HepG2 (cell line): ENCODE data around the gene DBN1. TPM values are rescaled to one million over a fixed set of nuclear protein-coding genes. Genes with fewer than 3 reads are reported as not detected.

ENCODE experiments used
- ATAC-seq: fragments of 200-7000 bp; cut with Tn5 transposase; 3 replicates; pipeline ENCODE4 v1.9.1; 2020; ENCODE audit warnings: mild to moderate bottlenecking, moderate library complexity
- BruUV-seq: library from RNA; stranded (reverse); fragments of 400-500 nt; replicated peaks from 2 replicates; lab custom pipeline; 2021; lab: Mats Ljungman, UMichigan
- CTCF ChIA-PET: fragments of 300-600 bp; formaldehyde crosslinking; extraction: SDS; loops from one replicate; lab custom pipeline; 2021; ENCODE audit warnings: low total read pairs, inconsistent platforms, low intra/inter-chr PET ratio; lab: Yijun Ruan, JAX
- POLR2A ChIA-PET: fragments of 350-600 bp; sonication (Branson Sonifier 250); formaldehyde crosslinking; loops from one replicate; lab custom pipeline; 2020; ENCODE audit warnings: antibody characterized with exemption, inconsistent platforms; lab: Yijun Ruan, JAX
- DNase-seq: peaks from one replicate; pipeline ENCODE4 v3.0.0-alpha.2; 2015; ENCODE audit warnings: low spot score
- FAIRE-seq: peaks from 3 replicates; lab custom pipeline; 2011; peaks lifted over from hg19 to GRCh38; lab: Jason Lieb, UNC
- H2AFZ ChIP-seq: one replicate; pipeline ENCODE4 v1.6.1; 2011; ENCODE audit warnings: low read length, inconsistent platforms
- H3K27ac ChIP-seq: fragments of 300-600 bp; 3 replicates; pipeline ENCODE4 v1.8.0; 2011; ENCODE audit warnings: mixed run types, mild to moderate bottlenecking, mixed read lengths, low read length, inconsistent platforms; ENCODE audit not compliant: insufficient read depth; ENCODE audit errors: extremely low read length
- H3K27me3 ChIP-seq, 2 experiments: fragments of 200-600 bp in 1 of 2; 2 replicates in 1 of 2; 3 replicates in 1 of 2; pipeline versions ENCODE4 v1.6.0 to v1.8.0; 2011; ENCODE audit warnings: low read length in 2 of 2, mild to moderate bottlenecking in 2 of 2, moderate library complexity in 2 of 2, inconsistent platforms in 1 of 2; ENCODE audit not compliant: insufficient read depth in 2 of 2, control insufficient read depth in 1 of 2
- H3K36me3 ChIP-seq, 2 experiments: fragments of 200-600 bp in 1 of 2; replicated peaks in 1 of 2; 2 replicates in 1 of 2; 3 replicates in 1 of 2; pipeline versions ENCODE4 v1.5.1 to v1.8.0; 2011; ENCODE audit warnings: low read length in 2 of 2, inconsistent platforms in 1 of 2; ENCODE audit not compliant: insufficient read depth in 2 of 2, control insufficient read depth in 1 of 2
- H3K4me1 ChIP-seq: 2 replicates; pipeline ENCODE4 v1.5.1; 2012; ENCODE audit warnings: low read length, inconsistent platforms; ENCODE audit not compliant: insufficient read depth
- H3K4me2 ChIP-seq: 2 replicates; pipeline ENCODE4 v1.6.0; 2011; ENCODE audit warnings: low read depth, low read length, inconsistent platforms
- H3K4me3 ChIP-seq, 3 experiments: fragments of 200-600 bp in 1 of 3; sonication (generic), shearing (Covaris generic) in 1 of 3; replicated peaks in 1 of 3; 2 replicates each; pipeline ENCODE4 v1.5.1; 2011 to 2016; ENCODE audit warnings: low read length in 3 of 3, inconsistent platforms in 2 of 3, low read depth in 2 of 3, mild to moderate bottlenecking in 2 of 3, control low read depth in 1 of 3, mixed read lengths in 1 of 3; ENCODE audit not compliant: insufficient read depth in 1 of 3
- H3K79me2 ChIP-seq: one replicate; pipeline ENCODE4 v1.6.1; 2011; ENCODE audit warnings: low read length, inconsistent platforms; ENCODE audit not compliant: insufficient read depth
- H3K9ac ChIP-seq: 2 replicates; pipeline ENCODE4 v1.6.0; 2011; ENCODE audit warnings: mild to moderate bottlenecking, low read depth, low read length, inconsistent platforms; ENCODE audit not compliant: insufficient read depth
- H3K9me3 ChIP-seq: 2 replicates; pipeline ENCODE4 v1.5.1; 2012; ENCODE audit warnings: mild to moderate bottlenecking, low read length
- H4K20me1 ChIP-seq: 2 replicates; pipeline ENCODE4 v1.6.0; 2011; ENCODE audit warnings: inconsistent platforms, mild to moderate bottlenecking, low read length, moderate library complexity; ENCODE audit not compliant: insufficient read depth
- AGO2 ChIP-seq: fragments of 200-400 bp; formaldehyde crosslinking; optimal IDR thresholded peaks from 2 replicates; pipeline ENCODE3; 2017; ENCODE audit warnings: mild to moderate bottlenecking, low read depth, low read length, moderate library complexity
- AKAP8 ChIP-seq: sonication (generic); formaldehyde crosslinking; IDR thresholded peaks from 2 replicates; pipeline ENCODE4 v1.5.1; 2020; ENCODE audit warnings: mild to moderate bottlenecking, missing genetic modification reagents
- DDIT3 ChIP-seq: sonication (generic); formaldehyde crosslinking; IDR thresholded peaks from 2 replicates; pipeline ENCODE4 v1.4.0; 2020; ENCODE audit warnings: mild to moderate bottlenecking, missing genetic modification reagents
- ELF3 ChIP-seq: IDR thresholded peaks from 2 replicates; pipeline ENCODE4 v1.6.1; 2016; ENCODE audit warnings: missing genetic modification reagents, missing compliant biosample characterization
- ETV6 ChIP-seq: sonication (generic); formaldehyde crosslinking; conservative IDR thresholded peaks from 2 replicates; pipeline ENCODE4 v1.4.0; 2020; ENCODE audit warnings: missing genetic modification reagents
- FOXJ3 ChIP-seq: sonication (generic); formaldehyde crosslinking; IDR thresholded peaks from 2 replicates; pipeline ENCODE4 v1.4.0; 2020; ENCODE audit warnings: missing genetic modification reagents, mild to moderate bottlenecking, borderline replicate concordance
- GLI4 ChIP-seq: sonication (generic); formaldehyde crosslinking; IDR thresholded peaks from 2 replicates; pipeline ENCODE4 v1.5.1; 2020; ENCODE audit warnings: missing genetic modification reagents, mild to moderate bottlenecking, moderate library complexity, borderline replicate concordance
- HNF1B ChIP-seq: sonication (generic); formaldehyde crosslinking; IDR thresholded peaks from 2 replicates; pipeline ENCODE4 v1.5.1; 2020; ENCODE audit warnings: mild to moderate bottlenecking, moderate library complexity, missing genetic modification reagents
- HNRNPLL ChIP-seq: fragments of 200-400 bp; formaldehyde crosslinking; IDR thresholded peaks from 2 replicates; pipeline ENCODE4 v1.6.1; 2017; ENCODE audit warnings: mild to moderate bottlenecking, low read depth, low read length; ENCODE audit not compliant: poor library complexity, severe bottlenecking
- JDP2 ChIP-seq: sonication (generic); formaldehyde crosslinking; IDR thresholded peaks from 2 replicates; pipeline ENCODE4 v1.8.1; 2022; ENCODE audit warnings: missing genetic modification reagents, borderline replicate concordance
- NFATC3 ChIP-seq: sonication (generic); formaldehyde crosslinking; IDR thresholded peaks from 2 replicates; pipeline ENCODE4 v1.5.1; 2020; ENCODE audit warnings: mild to moderate bottlenecking, missing genetic modification reagents
- SIN3A ChIP-seq: IDR thresholded peaks from 2 replicates; pipeline ENCODE4 v1.6.1; 2011; ENCODE audit warnings: low read depth, mild to moderate bottlenecking, control low read depth, low read length, borderline replicate concordance
- ZMAT3 ChIP-seq: sonication (generic); formaldehyde crosslinking; conservative IDR thresholded peaks from 2 replicates; pipeline ENCODE4 v1.7.0; 2021; ENCODE audit warnings: missing genetic modification reagents
- ZNF180 ChIP-seq: sonication (generic); formaldehyde crosslinking; IDR thresholded peaks from 2 replicates; pipeline ENCODE4 v1.4.0; 2020; ENCODE audit warnings: low read depth, missing genetic modification reagents, borderline replicate concordance
- ZNF274 ChIP-seq: sonication (generic); formaldehyde crosslinking; IDR thresholded peaks from 2 replicates; pipeline ENCODE4 v1.5.1; 2020; ENCODE audit warnings: mild to moderate bottlenecking, missing genetic modification reagents
- ZNF326 ChIP-seq: sonication (generic); formaldehyde crosslinking; IDR thresholded peaks from 2 replicates; pipeline ENCODE4 v1.4.0; 2020; ENCODE audit warnings: missing genetic modification reagents, borderline replicate concordance
- ZNF350 ChIP-seq: sonication (generic); formaldehyde crosslinking; IDR thresholded peaks from 2 replicates; pipeline ENCODE4 v1.4.0; 2020; ENCODE audit warnings: mild to moderate bottlenecking, low read depth, missing genetic modification reagents, borderline replicate concordance
- ZNF44 ChIP-seq: sonication (generic); formaldehyde crosslinking; IDR thresholded peaks from 2 replicates; pipeline ENCODE4 v1.5.1; 2020; ENCODE audit warnings: mild to moderate bottlenecking, missing genetic modification reagents
- ZNF441 ChIP-seq: sonication (generic); formaldehyde crosslinking; IDR thresholded peaks from 2 replicates; pipeline ENCODE4 v1.7.0; 2021; ENCODE audit warnings: missing genetic modification reagents, borderline replicate concordance
- ZNF598 ChIP-seq: sonication (generic); formaldehyde crosslinking; IDR thresholded peaks from 2 replicates; pipeline ENCODE4 v1.5.1; 2020; ENCODE audit warnings: mild to moderate bottlenecking, missing genetic modification reagents, borderline replicate concordance
- ZNF605 ChIP-seq: sonication (generic); formaldehyde crosslinking; IDR thresholded peaks from 2 replicates; pipeline ENCODE4 v1.8.0; 2022; ENCODE audit warnings: mild to moderate bottlenecking, missing genetic modification reagents
- ZNF777 ChIP-seq: sonication (generic); formaldehyde crosslinking; IDR thresholded peaks from 2 replicates; pipeline ENCODE4 v1.4.0; 2020; ENCODE audit warnings: missing genetic modification reagents
- ZZZ3 ChIP-seq: sonication (generic); formaldehyde crosslinking; IDR thresholded peaks from 2 replicates; pipeline ENCODE4 v1.4.0; 2020; ENCODE audit warnings: missing genetic modification reagents, mild to moderate bottlenecking, borderline replicate concordance
- WGBS: methylation state at CpG from one replicate; pipeline ENCODE4 v1.1.6; 2017; ENCODE audit warnings: low lambda C conversion rate; 5-methylcytosine and 5-hydroxymethylcytosine counted together
- in situ Hi-C: cut with HindIII; loops from 2 replicates; pipeline ENCODE4 v1.10.0; 2017; ENCODE audit warnings: low pct_unique_long_range_greater_than_20kb; ENCODE audit not compliant: extremely low pct_ligation_motif_present
- intact Hi-C: fragments of 100-400 bp; cut with micrococcal nuclease; formaldehyde crosslinking; loops from one replicate; pipeline ENCODE4 v1.10.0; 2022; ENCODE audit not compliant: unreplicated experiment
- polyA plus RNA-seq, 8 experiments: library from polyadenylated mRNA; depleted of rRNA in 3 of 8; stranded (reverse) in 7 of 8; unstranded in 1 of 8; fragments of >200 nt; fragmentation: Illumina TruSeq in 4 of 8; extraction: Trizol in 4 of 8; gene quantifications; 2 replicates each; pipeline versions ENCODE4 v1.2.1 to v1.2.3, GENCODE V29; 2011 to 2016; ENCODE audit warnings: low read depth in 4 of 8, missing spikeins in 1 of 8, mixed read lengths in 1 of 8; ENCODE audit not compliant: insufficient read depth in 1 of 8
- total RNA-seq, 5 experiments: library from RNA; depleted of rRNA; stranded (reverse); fragments of >200 nt; fragmentation: Illumina TruSeq; extraction: Trizol; gene quantifications; 2 replicates each; pipeline ENCODE4 v1.2.3, GENCODE V29; 2016; ENCODE audit warnings: low read depth in 1 of 5

Gene DBN1
- total and polyA plus RNA-seq, 2 of the 13 experiments (the other 11 are each of a cell fraction or from before 2014, with no cell fraction given) = 27.0 to 37.3 TPM

- Histone ChIP-seq H3K27ac (peak overlapping the region; percentile 84), H3K4me3 (peak overlapping the region; percentile 81 to 89 (median 87)), H3K4me1 (peaks cover 41% of the 10 kb centered on the region), H3K4me2 (peak overlapping the region; percentile 98), H3K9me3 (no peaks in the 10 kb centered on the region), H3K79me2 (peaks cover 5% of the 10 kb centered on the region), H3K27me3 (no peaks in the 10 kb centered on the region; a peak in 1 of 5 replicates), H3K36me3 (peaks cover 0 to 4% of the 10 kb centered on the region in 2 experiments; a peak in 2 of 5 replicates), H4K20me1 (peaks cover 12% of the 10 kb centered on the region; the same call in 1 of the 2 replicates), H2AFZ (no peak overlapping the region), H3K9ac (peak overlapping the region; percentile 82)
- CTCF ChIA-PET = interaction anchor here (1.0 to 4.8 kb wide), 8 partner anchors 27 to 342 kb away, joined by 3 to 54 read pairs (median 8); partner anchors contain the start of gene GRK6
- no TSS peak for BruUV-seq
- ATAC-seq = peak; percentile 2
- DNase-seq = no peak
- intact Hi-C loops (loop anchor here (1.0 kb wide), 2 partner anchors 50 to 64 kb away; no protein-coding TSS in a partner anchor), in situ Hi-C loops (loop anchor here (25.0 kb wide), 1 partner anchor 342 kb away; no protein-coding TSS in a partner anchor)
- POLR2A ChIA-PET = interaction anchor here (0.6 to 4.4 kb wide), 16 partner anchors 12 to 340 kb away, joined by 3 to 29 read pairs (median 7); partner anchors contain the start of genes F12, GRK6 and PDLIM7
- 16% methylated on average over 24 of the region's 31 CpGs for WGBS
- no peak for FAIRE-seq
- TF ChIP-seq ZNF326 (CRISPR knock-in tag) (0 out of 2 replicates have a peak, but pooled peaks have one; percentile 45), ZMAT3 (CRISPR knock-in tag) (0 out of 2 replicates have a peak, but pooled peaks have one; percentile 12), FOXJ3 (CRISPR knock-in tag) (no peak), HNRNPLL (peak; percentile 63), NFATC3 (CRISPR knock-in tag) (0 out of 2 replicates have a peak, but pooled peaks have one; percentile 23), ZNF180 (no peak), AKAP8 (peak; percentile 19; the same call in 1 of the 2 replicates), HNF1B (0 out of 2 replicates have a peak, but pooled peaks have one; percentile 6), JDP2 (no peak), ZNF441 (CRISPR knock-in tag) (peak; percentile 75; the same call in 1 of the 2 replicates), ELF3 (CRISPR knock-in tag) (0 out of 2 replicates have a peak, but pooled peaks have one; percentile 1), ZZZ3 (no peak), ETV6 (CRISPR knock-in tag) (no peak), ZNF777 (CRISPR knock-in tag) (no peak), ZNF598 (CRISPR knock-in tag) (peak; percentile 61; the same call in 1 of the 2 replicates), SIN3A (0 out of 2 replicates have a peak, but pooled peaks have one; percentile 6), ZNF274 (CRISPR knock-in tag) (0 out of 2 replicates have a peak, but pooled peaks have one; percentile 70), ZNF605 (0 out of 2 replicates have a peak, but pooled peaks have one; percentile 24), ZNF350 (CRISPR knock-in tag) (peak; percentile 9; the same call in 1 of the 2 replicates), DDIT3 (no peak), ZNF44 (CRISPR knock-in tag) (peak; percentile 73; the same call in 1 of the 2 replicates), GLI4 (CRISPR knock-in tag) (0 out of 2 replicates have a peak, but pooled peaks have one; percentile 55), AGO2 (peak; percentile 14)
Observed at GRCh38 chr5:177453852-177454396, 19.5 kb downstream of the DBN1 start.
